ENCODE measurements around the gene ATP1A3. TPM values are rescaled to one million over a fixed set of nuclear protein-coding genes. Genes with fewer than 3 reads are reported as not detected.

ATP1A3 gene
- total RNA-seq, 4 donors from 2014 or later, result 0.19 to 0.42 TPM; not detected in 2

- no peak for DNase-seq
- TF ChIP-seq POLR2A (IDR thresholded peaks at IDR 0.05) (no peak), CTCF (IDR thresholded peaks at IDR 0.05) (no peak)
- H3K27me3 ChIP-seq, result peaks cover 0 to 100% (median 36%) of the 10 kb centered on the region in 4 donors
- H3K9me3 ChIP-seq, result no peaks in the 10 kb centered on the region
- no peak overlapping the region for H3K4me3 ChIP-seq
- intact Hi-C loops (cut with DNase I), result no loop called here
- WGBS, 2 donors, result 10 to 12% methylated on average over 8 of the region's 26 CpGs
- H3K27ac ChIP-seq, result no peak overlapping the region
- no peaks in the 10 kb centered on the region for H3K36me3 ChIP-seq
- no peaks in the 10 kb centered on the region for H3K4me1 ChIP-seq
Measured at GRCh38 chr19:41920882-41921576, 73.0 kb downstream of the ATP1A3 start.

GRCh38 chr19:41919948-41920712 lies 73.9 kb downstream of the ATP1A3 start:
- H3K4me1 ChIP-seq, result peaks cover 0 to 8% (median 4%) of the 10 kb centered on the region in 3 donors
- H3K36me3 ChIP-seq, result no peaks in the 10 kb centered on the region
- no peaks in the 10 kb centered on the region for H3K9me3 ChIP-seq
- no peak for TF ChIP-seq CTCF (IDR thresholded peaks at IDR 0.05)
- intact Hi-C loops (cut with DNase I), result no loop called here
- no peak overlapping the region for H3K4me3 ChIP-seq
- peaks cover 7 to 100% (median 41%) of the 10 kb centered on the region in 4 donors for H3K27me3 ChIP-seq
- H3K27ac ChIP-seq, result no peak overlapping the region
- DNase-seq, result no peak
- WGBS, 2 donors, result 68 to 74% methylated on average over 27 to 30 of the region's 33 CpGs

GRCh38 chr19:41918653-41919244 lies 75.3 kb downstream of the ATP1A3 start:
- intact Hi-C loops (cut with DNase I), result no loop called here
- H3K27ac ChIP-seq, result no peak overlapping the region
- WGBS, 2 donors, result 85 to 86% methylated on average over 5 of the region's 5 CpGs
- H3K36me3 ChIP-seq, result no peaks in the 10 kb centered on the region
- H3K4me3 ChIP-seq, result no peak overlapping the region
- H3K27me3 ChIP-seq, result peaks cover 7 to 99% (median 41%) of the 10 kb centered on the region in 4 donors
- DNase-seq, result no peak
- TF ChIP-seq POLR2A (IDR thresholded peaks at IDR 0.05) (no peak), CTCF (IDR thresholded peaks at IDR 0.05) (no peak)
- no peaks in the 10 kb centered on the region for H3K9me3 ChIP-seq
- H3K4me1 ChIP-seq, result peaks cover 0 to 13% (median 5%) of the 10 kb centered on the region in 3 donors

GRCh38 chr19:41918095-41918494 lies 75.9 kb downstream of the ATP1A3 start:
- H3K27me3 ChIP-seq, result peaks cover 7 to 99% (median 47%) of the 10 kb centered on the region in 4 donors
- no peak overlapping the region for H3K27ac ChIP-seq
- 79 to 98% methylated on average over 4 to 6 of the region's 6 CpGs for WGBS, 2 donors
- H3K4me1 ChIP-seq, result peaks cover 0 to 19% (median 5%) of the 10 kb centered on the region in 3 donors
- DNase-seq, result no peak
- H3K36me3 ChIP-seq, result no peaks in the 10 kb centered on the region
- H3K4me3 ChIP-seq, result no peak overlapping the region
- TF ChIP-seq CTCF (IDR thresholded peaks at IDR 0.05), result no peak
- TF ChIP-seq POLR2A (IDR thresholded peaks at IDR 0.05), result no peak
- intact Hi-C loops (cut with DNase I), result no loop called here
- no peaks in the 10 kb centered on the region for H3K9me3 ChIP-seq

GRCh38 chr19:41917676-41918075 lies 76.4 kb downstream of the ATP1A3 start:
- Histone ChIP-seq H3K4me3 (no peak overlapping the region), H3K9me3 (no peaks in the 10 kb centered on the region), H3K27ac (no peak overlapping the region), H3K27me3 (peaks cover 10 to 99% (median 46%) of the 10 kb centered on the region in 4 donors), H3K36me3 (no peaks in the 10 kb centered on the region), H3K4me1 (peaks cover 0 to 23% (median 5%) of the 10 kb centered on the region in 3 donors)
- intact Hi-C loops (cut with DNase I), result no loop called here
- WGBS, 2 donors, result 0 to 45% methylated on average over 1 to 7 of the region's 12 CpGs
- no peak for TF ChIP-seq CTCF (IDR thresholded peaks at IDR 0.05)
- no peak for TF ChIP-seq POLR2A (IDR thresholded peaks at IDR 0.05)
- no peak for DNase-seq
